ENCODE data around the gene REPIN1. TPM values are rescaled to one million over a fixed set of nuclear protein-coding genes. Genes with fewer than 3 reads are reported as not detected.

The REPIN1 gene
- total RNA-seq, 1 donor from 2014 or later, result 93.5 TPM

GRCh38 chr7:150359622-150360362 is 8.8 kb upstream of the REPIN1 start:
- DNase-seq (ENCODE audit: low spot score), result no peak
- ATAC-seq, result no peak

GRCh38 chr7:150360363-150361058 is 8.1 kb upstream of the REPIN1 start:
- DNase-seq (ENCODE audit: low spot score) (no peak), ATAC-seq (no peak)

- ATAC-seq (no peak), DNase-seq (ENCODE audit: low spot score) (no peak)
These were observed 7.2 kb upstream of the REPIN1 start for GRCh38 chr7:150361402-150361801.

DNA sequence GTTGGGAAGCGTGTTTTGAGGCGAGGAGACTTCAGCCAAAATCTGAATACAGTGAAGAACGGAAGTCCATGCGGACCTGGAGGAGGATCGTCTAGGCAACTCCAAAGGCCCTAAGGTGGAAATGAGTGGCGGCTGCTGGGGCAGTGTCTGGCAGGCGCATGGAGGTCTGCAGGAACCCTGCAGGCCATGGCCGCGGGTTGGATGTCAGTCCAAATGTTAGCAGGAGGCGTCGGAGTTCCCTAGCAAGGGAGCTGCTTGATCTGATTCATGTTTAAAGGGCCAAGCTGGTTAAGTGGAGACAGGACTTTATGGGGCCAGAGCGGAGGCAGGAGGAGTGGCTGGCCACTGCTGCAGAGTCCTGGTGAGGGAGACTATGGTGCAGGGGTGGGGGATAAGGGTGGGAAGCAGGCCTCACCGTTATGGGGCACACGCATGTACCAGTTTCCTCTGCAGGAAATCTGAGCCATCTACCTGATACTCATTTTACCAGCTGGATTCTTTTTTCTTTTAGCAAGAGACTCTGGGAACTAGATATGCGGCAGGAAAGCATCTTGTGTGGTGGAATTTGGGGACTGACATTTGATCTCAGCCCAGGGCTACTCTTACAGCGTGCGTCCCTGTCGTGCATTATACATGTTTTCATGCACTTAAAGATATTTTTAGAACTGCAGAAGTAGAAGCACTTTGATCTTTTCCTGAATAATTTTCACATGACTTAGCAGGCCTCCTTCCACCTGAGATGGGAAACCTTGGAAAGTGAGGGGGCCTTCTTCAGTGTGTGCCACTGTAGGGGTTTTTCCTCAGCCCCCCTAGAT is 6.6 kb upstream of the REPIN1 start:
- DNase-seq (ENCODE audit: low spot score), result no peak
- ATAC-seq, result no peak

GRCh38 chr7:150363370-150363769 is 5.3 kb upstream of the REPIN1 start:
- no peak for DNase-seq (ENCODE audit: low spot score)
- ATAC-seq, result no peak

GRCh38 chr7:150363872-150364271 is 4.8 kb upstream of the REPIN1 start:
- no peak for DNase-seq (ENCODE audit: low spot score)
- no peak for ATAC-seq

DNA sequence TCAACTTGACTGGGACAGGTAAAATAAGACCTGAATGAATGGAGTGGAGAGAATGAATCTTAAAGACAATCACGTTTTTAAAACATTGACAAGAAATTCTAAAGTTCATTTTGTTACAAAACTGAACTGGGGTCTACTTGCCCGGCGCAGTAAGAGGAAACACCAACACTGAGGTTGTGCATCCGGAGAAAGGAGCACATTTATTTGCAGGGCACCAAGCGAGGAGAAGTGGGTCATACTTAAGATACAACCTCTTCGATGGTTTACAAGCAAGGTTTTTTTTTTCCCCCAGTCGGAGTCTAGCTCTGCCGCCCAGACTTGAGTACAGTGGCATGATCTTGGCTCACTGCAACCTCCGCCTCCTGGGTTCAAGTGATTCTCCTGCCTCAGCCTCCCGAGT is 3.4 kb upstream of the REPIN1 start:
- ATAC-seq, result no peak

DNA sequence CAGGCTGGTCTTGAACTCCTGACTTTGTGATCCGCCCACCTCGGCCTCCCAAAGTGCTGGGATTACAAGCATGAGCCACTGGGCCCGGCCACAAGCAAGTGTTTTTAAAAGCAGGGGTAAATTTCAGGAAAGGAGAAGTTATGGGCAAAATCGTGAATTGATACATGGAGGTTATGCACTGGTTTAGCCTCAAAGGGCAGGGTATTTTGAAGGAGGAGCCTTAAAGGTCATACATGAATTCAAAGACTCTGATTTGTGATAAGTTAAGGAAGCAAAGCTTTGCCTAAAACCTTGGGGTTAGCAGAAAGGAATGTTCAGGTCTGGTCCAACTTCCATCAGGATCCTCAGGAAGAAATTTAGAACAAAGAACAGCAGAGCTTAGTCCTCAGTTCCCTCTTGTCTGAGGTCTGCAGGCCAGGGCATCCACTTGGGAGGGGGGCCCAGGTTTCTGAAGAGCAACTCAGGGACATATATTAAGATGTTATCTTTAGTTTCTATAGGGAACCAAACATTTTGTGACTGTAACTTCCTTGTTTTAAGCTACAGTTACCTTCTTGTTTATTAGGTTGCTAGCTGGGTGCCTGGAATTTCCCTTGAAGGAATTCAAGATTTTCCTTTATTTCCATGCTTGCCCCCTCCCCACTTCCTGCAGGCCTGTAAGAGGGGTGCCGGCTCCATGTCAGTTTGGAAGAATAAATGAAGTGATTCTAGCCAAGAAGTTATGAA is 2.8 kb upstream of the REPIN1 start:
- no peak for DNase-seq (ENCODE audit: low spot score)
- ATAC-seq, result no peak

More for the DNA sequence above, 3.4 kb upstream of the REPIN1 start:
- DNase-seq (ENCODE audit: low spot score), result no peak

- ATAC-seq (peak; percentile 72), DNase-seq (ENCODE audit: low spot score) (no peak)
These were observed 936 bp upstream of the REPIN1 start for GRCh38 chr7:150367677-150368095.

DNA sequence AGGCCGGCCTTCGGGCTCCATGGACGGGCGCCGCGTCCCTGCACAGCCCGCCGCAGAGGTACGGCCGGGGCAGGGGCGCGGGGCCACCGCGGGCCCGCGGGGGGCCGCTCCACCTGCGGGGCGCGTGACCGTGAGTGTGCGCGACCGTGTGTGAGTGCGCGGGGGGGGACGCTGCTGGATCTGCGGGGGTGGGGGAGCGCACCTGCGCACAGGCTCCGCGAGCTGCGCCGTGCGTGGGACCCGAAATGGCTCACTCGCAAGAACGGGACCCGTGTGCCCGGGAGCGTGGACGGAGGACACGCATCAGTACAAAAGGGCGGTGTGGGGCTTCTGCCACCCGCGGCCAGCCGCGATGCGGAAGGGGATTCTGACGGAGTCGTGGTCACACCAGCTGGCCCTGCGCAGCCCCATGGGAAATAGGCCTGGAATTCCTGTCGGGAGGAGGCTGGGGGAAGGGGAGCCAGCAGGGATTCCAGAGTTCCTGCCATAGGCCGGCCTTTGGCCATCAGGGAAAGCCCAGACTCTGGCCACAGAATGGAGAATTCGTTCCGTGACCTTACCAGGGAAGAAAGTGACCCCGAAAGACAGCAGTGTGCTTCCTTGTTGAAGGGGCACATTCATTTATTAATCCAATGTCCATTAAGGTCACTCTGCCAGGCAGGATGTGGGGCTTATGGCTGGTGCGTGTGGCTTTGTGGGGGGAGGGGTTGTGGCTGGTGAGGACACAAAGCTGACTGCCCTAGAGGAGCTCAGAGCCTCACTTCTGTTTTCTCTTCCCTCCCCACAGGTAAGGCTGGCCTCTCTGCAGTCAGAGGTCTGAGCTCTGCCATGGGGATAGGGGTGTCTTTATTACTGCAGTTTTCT is 494 bp downstream of the REPIN1 start:
- ATAC-seq (peak; percentile 63), DNase-seq (ENCODE audit: low spot score) (peak; percentile 77)

- no peak for ATAC-seq
- no peak for DNase-seq (ENCODE audit: low spot score)
These were observed 1.3 kb downstream of the REPIN1 start for GRCh38 chr7:150369748-150370501.

GRCh38 chr7:150370612-150371071 is 2.0 kb downstream of the REPIN1 start:
- ATAC-seq (no peak), DNase-seq (ENCODE audit: low spot score) (no peak)

DNA sequence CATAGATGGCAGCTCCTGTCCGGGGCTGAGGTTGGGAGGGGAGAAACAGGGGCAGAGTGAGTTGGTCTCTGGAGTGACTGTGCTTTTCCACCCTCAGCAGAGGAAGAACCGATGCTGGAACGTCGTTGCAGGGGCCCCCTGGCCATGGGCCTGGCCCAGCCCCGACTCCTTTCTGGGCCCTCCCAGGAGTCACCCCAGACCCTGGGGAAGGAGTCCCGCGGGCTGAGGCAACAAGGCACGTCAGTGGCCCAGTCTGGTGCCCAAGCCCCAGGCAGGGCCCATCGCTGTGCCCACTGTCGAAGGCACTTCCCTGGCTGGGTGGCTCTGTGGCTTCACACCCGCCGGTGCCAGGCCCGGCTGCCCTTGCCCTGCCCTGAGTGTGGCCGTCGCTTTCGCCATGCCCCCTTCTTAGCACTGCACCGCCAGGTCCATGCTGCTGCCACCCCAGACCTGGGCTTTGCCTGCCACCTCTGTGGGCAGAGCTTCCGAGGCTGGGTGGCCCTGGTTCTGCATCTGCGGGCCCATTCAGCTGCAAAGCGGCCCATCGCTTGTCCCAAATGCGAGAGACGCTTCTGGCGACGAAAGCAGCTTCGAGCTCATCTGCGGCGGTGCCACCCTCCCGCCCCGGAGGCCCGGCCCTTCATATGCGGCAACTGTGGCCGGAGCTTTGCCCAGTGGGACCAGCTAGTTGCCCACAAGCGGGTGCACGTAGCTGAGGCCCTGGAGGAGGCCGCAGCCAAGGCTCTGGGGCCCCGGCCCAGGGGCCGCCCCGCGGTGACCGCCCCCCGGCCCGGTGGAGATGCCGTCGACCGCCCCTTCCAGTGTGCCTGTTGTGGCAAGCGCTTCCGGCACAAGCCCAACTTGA is 2.7 kb downstream of the REPIN1 start:
- DNase-seq (ENCODE audit: low spot score) (no peak), ATAC-seq (no peak)

DNA sequence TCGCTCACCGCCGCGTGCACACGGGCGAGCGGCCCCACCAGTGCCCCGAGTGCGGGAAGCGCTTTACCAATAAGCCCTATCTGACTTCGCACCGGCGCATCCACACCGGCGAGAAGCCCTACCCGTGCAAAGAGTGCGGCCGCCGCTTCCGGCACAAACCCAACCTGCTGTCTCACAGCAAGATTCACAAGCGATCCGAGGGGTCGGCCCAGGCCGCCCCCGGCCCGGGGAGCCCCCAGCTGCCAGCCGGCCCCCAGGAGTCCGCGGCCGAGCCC is 3.3 kb downstream of the REPIN1 start:
- ATAC-seq (no peak), DNase-seq (ENCODE audit: low spot score) (no peak)

DNA sequence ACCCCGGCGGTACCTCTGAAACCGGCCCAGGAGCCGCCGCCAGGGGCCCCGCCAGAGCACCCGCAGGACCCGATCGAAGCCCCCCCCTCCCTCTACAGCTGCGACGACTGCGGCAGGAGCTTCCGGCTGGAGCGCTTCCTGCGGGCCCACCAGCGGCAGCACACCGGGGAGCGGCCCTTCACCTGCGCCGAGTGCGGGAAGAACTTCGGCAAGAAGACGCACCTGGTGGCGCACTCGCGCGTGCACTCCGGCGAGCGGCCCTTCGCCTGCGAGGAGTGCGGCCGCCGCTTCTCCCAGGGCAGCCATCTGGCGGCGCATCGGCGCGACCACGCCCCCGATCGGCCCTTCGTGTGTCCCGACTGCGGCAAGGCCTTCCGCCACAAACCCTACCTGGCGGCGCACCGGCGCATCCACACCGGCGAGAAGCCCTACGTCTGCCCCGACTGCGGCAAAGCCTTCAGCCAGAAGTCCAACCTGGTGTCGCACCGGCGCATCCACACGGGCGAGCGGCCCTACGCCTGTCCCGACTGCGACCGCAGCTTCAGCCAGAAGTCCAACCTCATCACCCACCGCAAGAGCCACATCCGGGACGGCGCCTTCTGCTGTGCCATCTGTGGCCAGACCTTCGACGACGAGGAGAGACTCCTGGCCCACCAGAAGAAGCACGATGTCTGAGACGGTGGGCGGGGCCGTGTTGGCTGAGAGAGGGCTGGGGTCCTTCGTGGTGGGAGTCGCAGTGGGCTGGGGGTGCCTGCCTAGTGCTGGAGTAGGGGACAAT is 3.8 kb downstream of the REPIN1 start:
- ATAC-seq (no peak), DNase-seq (ENCODE audit: low spot score) (no peak)

- no peak for DNase-seq (ENCODE audit: low spot score)
These were observed 4.6 kb downstream of the REPIN1 start for GRCh38 chr7:150373049-150373801.

DNA sequence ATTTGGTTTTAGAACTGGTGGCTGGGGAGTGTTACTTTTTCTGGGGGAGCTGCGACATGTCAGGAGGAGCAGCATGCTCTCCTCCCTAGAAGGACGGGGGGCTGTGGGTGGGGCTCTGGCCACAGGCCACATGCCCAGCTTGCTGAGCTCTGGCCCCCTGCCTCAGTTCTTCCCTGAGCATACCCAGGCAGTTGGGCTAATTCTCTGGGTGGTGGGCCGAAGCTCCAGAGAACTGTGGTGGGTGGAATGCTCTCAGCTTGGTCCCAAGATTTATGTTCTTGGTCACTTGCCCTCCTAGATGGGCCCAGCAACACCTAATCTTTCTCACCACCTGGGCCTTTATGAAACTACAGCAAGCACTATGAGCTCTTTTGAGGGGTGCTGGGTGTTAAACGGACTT is 5.4 kb downstream of the REPIN1 start:
- ATAC-seq (no peak), DNase-seq (ENCODE audit: low spot score) (no peak)

More at GRCh38 chr7:150373049-150373801, 4.6 kb downstream of the REPIN1 start:
- ATAC-seq, result no peak

All from left lobe of liver (tissue), 2 donors.